Stimulated activated CD8-positive, alpha-beta memory T cell treated with anti-CD3 and anti-CD28 coated beads, Interleukin-7, amount 100 ng/mL, for 4 hours (primary cell): ENCODE measurements around the gene SLC6A11.

Source experiments
- DNase-seq, 2 donors: peaks; one replicate each; pipeline ENCODE4 v3.0.0-alpha.2; 2020; ENCODE audit warnings: low read depth in 2 of 2

Gene SLC6A11

GRCh38 chr3:10790713-10791112, 25.3 kb upstream of the SLC6A11 start:
- no peak for DNase-seq

GRCh38 chr3:10792208-10792607, 23.8 kb upstream of the SLC6A11 start:
- no peak for DNase-seq

- no peak for DNase-seq
Measured at GRCh38 chr3:10798600-10799367, 17.2 kb upstream of the SLC6A11 start.

- DNase-seq: no peak
Measured at GRCh38 chr3:10804183-10804648, 11.8 kb upstream of the SLC6A11 start.

- DNase-seq: no peak
Measured at GRCh38 chr3:10806006-10806405, 10.0 kb upstream of the SLC6A11 start.

GRCh38 chr3:10808130-10808735, 7.8 kb upstream of the SLC6A11 start:
- DNase-seq: no peak

GRCh38 chr3:10808974-10809373, 7.1 kb upstream of the SLC6A11 start:
- DNase-seq: no peak

- DNase-seq: no peak
Measured at GRCh38 chr3:10810376-10810775, 5.7 kb upstream of the SLC6A11 start.

- DNase-seq: no peak
Measured at GRCh38 chr3:10813425-10813824, 2.6 kb upstream of the SLC6A11 start.

GRCh38 chr3:10814623-10815022, 1.4 kb upstream of the SLC6A11 start:
- DNase-seq: no peak

- no peak for DNase-seq
Measured at GRCh38 chr3:10815487-10815886, 541 bp upstream of the SLC6A11 start.

- no peak for DNase-seq
Measured at GRCh38 chr3:10816863-10817253, 830 bp downstream of the SLC6A11 start.

GRCh38 chr3:10817506-10817905, 1.5 kb downstream of the SLC6A11 start:
- no peak for DNase-seq

- no peak for DNase-seq
Measured at GRCh38 chr3:10822055-10822454, 6.0 kb downstream of the SLC6A11 start.

- DNase-seq: no peak
Measured at GRCh38 chr3:10822708-10823515, 6.9 kb downstream of the SLC6A11 start.

- DNase-seq: no peak
Measured at GRCh38 chr3:10823516-10823818, 7.4 kb downstream of the SLC6A11 start.

GRCh38 chr3:10824468-10824867, 8.4 kb downstream of the SLC6A11 start:
- DNase-seq: no peak

- DNase-seq: no peak
Measured at GRCh38 chr3:10833855-10834414, 17.9 kb downstream of the SLC6A11 start.

GRCh38 chr3:10834951-10835350, 18.9 kb downstream of the SLC6A11 start:
- DNase-seq: no peak

GRCh38 chr3:10835406-10835805, 19.4 kb downstream of the SLC6A11 start:
- DNase-seq: no peak

GRCh38 chr3:10836676-10837075, 20.6 kb downstream of the SLC6A11 start:
- DNase-seq: no peak

- no peak for DNase-seq
Measured at GRCh38 chr3:10837849-10838248, 21.8 kb downstream of the SLC6A11 start.
